DOHH2 (cell line): ENCODE results near the gene GPC5.

Experiments
- CTCF ChIP-seq: fragments of 200-600 bp; sonication (generic); IDR thresholded peaks from one replicate; pipeline ENCODE4 v1.5.1; 2014; ENCODE audit warnings: antibody characterized with exemption, mild to moderate bottlenecking, low read depth, low read length; ENCODE audit not compliant: poor library complexity, severe bottlenecking
- EZH2phosphoT487 ChIP-seq: fragments of 200-600 bp; sonication (generic); IDR thresholded peaks from 2 replicates; pipeline ENCODE4 v1.6.1; 2017; ENCODE audit warnings: borderline replicate concordance, mild to moderate bottlenecking, antibody characterized with exemption, low read length, moderate library complexity, mixed read lengths

GRCh38 chr13:91468301-91468700 lies 69.9 kb downstream of the GPC5 start:
- no peak for TF ChIP-seq CTCF
- no peak for TF ChIP-seq EZH2phosphoT487
